ENCODE results near the gene BNIPL.

Gene BNIPL, protein sequence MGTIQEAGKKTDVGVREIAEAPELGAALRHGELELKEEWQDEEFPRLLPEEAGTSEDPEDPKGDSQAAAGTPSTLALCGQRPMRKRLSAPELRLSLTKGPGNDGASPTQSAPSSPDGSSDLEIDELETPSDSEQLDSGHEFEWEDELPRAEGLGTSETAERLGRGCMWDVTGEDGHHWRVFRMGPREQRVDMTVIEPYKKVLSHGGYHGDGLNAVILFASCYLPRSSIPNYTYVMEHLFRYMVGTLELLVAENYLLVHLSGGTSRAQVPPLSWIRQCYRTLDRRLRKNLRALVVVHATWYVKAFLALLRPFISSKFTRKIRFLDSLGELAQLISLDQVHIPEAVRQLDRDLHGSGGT

GRCh38 chr1:151036356-151036755 is at the start of gene BNIPL:
Gene BNIPL, plus strand, starts transcription at chr1:151036586. Its CDS starts 140 bp downstream, at chr1:151036726.
- no peak for DNase-seq (ENCODE audit: low spot score)

- no peak for DNase-seq (ENCODE audit: low spot score)
These were observed 48.5 kb upstream of the BNIPL start for GRCh38 chr1:150987924-150988323.

DNA sequence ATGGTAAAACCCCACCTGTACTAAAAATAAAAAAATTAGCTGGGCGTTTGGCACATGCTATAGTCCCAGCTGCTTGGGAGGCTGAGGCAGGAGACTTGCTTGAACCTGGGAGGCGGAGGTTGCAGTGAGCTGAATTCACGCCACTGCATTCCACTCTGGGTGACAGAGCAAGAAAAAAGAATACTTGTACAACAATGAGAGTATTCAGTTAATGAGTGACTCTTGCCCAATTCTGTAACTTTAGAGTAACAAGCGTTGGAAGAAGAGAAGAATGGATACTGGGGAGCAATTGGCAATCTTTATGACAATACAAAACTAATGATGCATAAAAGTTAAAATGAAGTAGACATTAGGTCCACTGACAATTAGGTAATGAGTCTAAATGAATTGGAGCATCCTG is 43.8 kb upstream of the BNIPL start:
- DNase-seq (ENCODE audit: low spot score): no peak

DNA sequence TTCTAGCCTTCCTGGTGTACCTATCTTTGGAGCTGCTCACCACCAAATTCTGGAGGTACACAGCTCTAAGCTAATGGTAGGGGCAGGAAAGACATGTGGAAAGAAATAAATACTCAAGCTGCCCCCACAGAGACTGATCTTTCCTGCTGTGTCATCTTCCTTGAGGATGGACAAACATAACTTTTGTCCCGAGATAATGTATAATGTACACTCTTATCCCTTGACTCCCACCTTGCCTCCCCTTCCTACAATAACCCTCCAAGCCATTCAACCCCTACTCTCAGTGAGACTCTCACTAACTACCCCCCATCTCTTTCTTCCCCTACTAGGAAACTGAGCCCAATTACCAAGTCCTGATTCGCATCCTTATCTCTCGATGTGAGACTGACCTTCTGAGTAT is 42.1 kb upstream of the BNIPL start:
- DNase-seq (ENCODE audit: low spot score): no peak

- DNase-seq (ENCODE audit: low spot score): no peak
These were observed 40.9 kb upstream of the BNIPL start for GRCh38 chr1:150995460-150995859.

DNA sequence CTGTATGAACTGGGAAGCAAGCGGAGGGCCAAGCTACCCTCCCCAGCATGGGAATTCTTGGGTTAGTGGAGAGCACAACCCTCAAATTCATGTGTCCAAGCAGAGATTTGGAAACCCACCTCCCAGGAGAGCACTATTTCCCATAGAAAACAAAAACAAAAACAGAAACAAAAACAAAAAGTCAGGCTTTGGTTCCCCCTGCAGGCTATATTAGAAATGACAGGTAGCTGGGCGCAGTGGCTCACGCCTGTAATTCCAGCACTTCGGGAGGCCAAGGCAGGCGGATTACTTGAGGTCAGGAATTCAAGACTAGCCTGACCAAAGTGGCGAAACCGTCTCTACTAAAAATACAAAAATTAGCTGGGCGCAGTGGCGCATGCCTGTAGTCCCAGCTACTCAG is 40.5 kb upstream of the BNIPL start:
- DNase-seq (ENCODE audit: low spot score): peak; percentile 71

- DNase-seq (ENCODE audit: low spot score): no peak
These were observed 39.1 kb upstream of the BNIPL start for GRCh38 chr1:150997126-150997872.

- no peak for DNase-seq (ENCODE audit: low spot score)
These were observed 38.4 kb upstream of the BNIPL start for GRCh38 chr1:150997949-150998348.

DNA sequence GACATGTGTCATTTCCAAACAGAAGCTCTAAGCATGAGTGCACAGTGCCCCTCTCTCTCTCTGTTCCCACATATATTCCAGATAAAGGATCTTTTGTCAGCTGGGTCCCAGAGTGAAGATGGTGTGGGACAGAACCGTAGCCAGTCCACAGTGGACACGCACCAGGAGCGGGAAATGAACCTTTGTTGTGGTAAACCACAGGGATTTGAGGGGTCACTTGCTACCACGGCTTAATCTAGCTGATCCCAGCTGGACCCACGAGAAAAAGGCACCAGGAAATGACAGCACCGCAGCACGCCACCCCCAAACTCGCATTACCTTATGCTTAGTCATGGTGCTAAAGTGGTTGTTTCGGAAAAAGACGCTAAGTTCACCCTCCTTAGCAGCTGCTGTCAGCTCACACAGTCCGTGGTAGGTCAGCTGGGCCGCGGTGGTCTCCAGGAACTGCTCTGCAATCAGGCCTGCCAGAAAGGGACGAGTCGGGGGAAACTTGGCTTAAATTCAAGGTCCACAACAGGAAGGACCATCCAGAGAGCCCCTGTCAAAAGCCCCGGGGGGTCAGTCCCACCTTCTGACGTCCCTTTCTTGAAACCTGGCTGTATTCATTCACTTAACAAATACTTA is 37.2 kb upstream of the BNIPL start:
- DNase-seq (ENCODE audit: low spot score): no peak

- DNase-seq (ENCODE audit: low spot score): no peak
These were observed 36.5 kb upstream of the BNIPL start for GRCh38 chr1:150999926-151000325.

DNA sequence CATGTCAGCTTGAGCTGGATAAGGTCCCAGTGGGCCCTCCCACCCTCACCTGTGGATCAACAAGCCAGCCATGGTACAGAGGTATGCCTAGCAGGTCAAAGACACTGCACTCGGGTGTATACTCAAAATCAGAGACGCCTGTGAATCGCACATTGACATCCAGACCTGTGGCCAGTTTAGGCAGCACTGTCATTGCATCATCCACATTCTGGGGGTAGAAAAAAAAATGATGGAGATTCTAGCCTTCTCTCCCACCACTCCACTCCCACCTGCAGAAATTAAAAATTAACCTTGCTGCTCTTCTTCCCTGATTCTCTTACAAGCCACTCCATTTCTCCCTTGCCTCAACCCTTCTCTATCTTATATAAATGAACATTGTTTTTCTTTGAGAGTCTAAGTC is 36.0 kb upstream of the BNIPL start:
- DNase-seq (ENCODE audit: low spot score): no peak

DNA sequence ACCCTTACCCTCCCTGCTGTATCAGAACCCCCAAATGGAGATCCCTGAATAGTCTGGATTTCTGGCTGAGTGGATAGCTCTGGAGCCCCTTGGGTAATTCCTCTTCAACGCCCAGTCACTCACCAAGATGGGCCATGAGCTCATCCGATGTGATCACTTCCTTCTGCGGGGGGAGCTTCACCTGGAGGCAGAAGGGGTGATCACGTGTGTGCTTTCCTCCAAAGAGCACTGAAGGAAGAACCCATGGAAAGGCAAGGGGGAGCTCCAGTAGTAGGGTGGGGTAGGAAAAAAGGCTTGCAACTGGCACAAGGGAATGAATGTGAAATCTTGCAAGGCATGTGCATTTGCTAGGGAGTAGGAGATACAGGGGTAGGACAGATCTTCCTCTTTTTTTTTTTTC is 34.8 kb upstream of the BNIPL start:
- no peak for DNase-seq (ENCODE audit: low spot score)

DNA sequence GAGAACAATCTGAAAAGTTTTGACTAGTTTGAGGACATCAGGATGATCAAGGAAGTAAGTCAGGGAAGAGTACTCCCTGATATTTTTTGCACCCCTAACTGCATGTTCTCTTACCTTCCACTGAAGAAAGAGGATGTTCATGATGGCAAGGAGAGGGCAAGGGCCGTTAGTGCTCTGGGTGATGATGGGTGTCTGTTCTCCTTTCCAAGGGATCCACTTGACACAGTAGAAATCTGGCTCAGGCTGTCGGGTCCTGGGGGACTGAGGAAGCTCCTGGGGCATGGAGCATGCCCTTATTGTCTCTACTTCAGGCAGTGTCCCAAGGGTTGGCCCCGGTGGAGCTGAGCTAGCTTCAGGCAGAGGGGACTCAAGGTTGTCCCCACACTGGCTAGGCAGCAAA is 34.3 kb upstream of the BNIPL start:
- no peak for DNase-seq (ENCODE audit: low spot score)

GRCh38 chr1:151002611-151003010 is 33.8 kb upstream of the BNIPL start:
- no peak for DNase-seq (ENCODE audit: low spot score)

DNA sequence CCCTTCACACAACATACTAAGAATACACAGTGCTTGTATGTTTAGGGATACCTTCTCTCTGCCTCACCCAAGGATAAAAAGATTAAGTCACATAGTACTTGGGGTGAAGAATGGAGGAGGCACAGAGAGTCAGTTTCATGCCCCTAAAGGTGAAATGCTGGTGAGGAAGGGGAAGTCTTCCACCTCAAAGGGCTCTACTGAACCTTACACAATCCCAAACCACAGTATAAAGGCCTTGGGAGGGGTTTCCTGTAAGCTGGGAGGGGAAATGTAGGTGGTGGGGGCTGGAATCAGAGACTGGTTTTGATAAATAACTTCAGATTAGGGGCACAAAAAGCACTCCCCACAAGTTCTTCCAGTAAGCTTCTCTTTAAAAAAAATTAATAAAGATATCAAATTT is 33.2 kb upstream of the BNIPL start:
- no peak for DNase-seq (ENCODE audit: low spot score)

DNA sequence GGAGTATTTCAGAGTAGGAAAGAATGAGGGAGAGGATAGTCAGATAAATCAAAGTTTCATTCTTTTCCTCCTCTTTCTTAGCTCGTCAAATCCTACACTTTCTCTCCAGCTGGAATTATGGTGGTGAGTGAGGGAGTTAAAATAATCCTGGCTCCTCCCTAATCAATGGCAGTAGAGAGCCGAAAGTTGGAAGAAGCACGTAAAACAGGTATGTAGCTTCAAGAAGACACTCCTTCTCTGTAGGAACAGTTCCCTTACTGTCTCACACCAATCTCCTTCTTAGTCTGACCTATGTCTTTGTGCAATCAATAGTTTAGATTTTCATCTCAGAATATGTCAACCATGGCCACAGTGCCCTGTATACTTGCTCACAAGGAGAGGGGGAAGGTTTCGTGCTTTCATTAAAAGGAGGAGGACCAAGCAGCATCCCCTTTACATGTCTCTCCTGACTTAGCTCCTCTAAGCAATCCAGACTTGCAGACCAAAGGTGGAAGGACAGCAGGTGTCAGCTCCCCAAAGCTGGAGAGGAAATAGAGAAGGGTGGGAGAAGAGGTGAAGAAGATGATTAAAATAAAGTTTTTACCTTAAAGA is 30.6 kb upstream of the BNIPL start:
- peak; percentile 35 for DNase-seq (ENCODE audit: low spot score)

DNA sequence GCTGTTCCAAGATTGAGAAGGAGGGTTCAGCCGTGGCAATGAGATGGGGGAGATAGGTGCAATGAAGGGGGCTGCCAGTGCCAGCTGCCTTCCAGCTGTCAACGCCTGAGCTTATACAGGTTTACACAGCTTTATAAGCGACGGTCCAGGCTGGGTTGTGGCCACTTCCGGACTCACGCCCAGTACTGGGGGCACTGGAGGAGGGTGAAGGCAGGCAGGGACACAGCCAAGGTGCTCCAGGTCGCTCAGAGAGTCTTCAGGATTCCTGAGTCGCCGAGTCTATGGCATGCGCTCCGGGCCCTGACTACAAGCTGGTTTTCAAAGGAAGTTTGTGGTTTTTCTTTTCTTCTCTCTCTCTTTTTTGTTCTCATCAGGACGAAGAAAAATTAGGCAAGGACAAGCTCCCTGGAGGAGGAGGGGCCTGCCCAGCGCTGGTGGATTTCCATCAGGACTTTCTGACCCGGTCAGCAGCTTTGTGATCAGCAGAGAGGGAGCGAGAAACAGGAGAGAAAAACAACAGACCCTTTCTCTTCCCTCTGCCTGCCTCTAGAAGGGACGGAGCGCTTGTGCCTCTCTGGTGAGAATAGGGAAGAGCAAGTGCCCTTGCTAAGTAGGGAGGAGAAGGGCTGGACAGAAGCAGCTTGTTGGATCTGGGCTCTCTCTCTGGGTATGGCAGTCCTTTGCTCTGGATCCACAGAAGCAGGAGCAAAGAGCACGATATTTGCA is 29.9 kb upstream of the BNIPL start, which contains the start of gene MINDY1:
Gene MINDY1, minus strand, starts transcription at position 576 of the 726 bp plus-strand sequence. CDS start 4,285 bp downstream, outside the sequence.
- peak; percentile 81 for DNase-seq (ENCODE audit: low spot score)

DNA sequence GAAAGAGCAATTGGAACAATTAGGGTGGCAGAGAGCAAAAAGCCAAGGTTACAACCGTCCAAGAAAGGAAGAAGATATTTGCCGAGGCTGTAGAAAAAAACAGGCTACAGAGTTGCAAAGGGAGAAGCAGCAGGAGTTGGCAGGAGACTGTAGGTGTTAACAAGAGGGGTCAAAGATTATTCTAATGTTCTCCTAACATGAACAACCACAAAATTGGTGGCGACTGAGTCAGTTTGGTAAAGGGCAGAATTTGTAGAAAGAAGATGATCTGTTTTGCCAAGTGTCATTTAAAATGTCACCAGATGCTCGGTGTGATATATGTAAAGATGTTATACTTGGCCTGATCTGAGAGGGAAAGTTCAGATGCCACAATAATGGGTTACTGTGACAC is 28.5 kb upstream of the BNIPL start:
- no peak for DNase-seq (ENCODE audit: low spot score)

DNA sequence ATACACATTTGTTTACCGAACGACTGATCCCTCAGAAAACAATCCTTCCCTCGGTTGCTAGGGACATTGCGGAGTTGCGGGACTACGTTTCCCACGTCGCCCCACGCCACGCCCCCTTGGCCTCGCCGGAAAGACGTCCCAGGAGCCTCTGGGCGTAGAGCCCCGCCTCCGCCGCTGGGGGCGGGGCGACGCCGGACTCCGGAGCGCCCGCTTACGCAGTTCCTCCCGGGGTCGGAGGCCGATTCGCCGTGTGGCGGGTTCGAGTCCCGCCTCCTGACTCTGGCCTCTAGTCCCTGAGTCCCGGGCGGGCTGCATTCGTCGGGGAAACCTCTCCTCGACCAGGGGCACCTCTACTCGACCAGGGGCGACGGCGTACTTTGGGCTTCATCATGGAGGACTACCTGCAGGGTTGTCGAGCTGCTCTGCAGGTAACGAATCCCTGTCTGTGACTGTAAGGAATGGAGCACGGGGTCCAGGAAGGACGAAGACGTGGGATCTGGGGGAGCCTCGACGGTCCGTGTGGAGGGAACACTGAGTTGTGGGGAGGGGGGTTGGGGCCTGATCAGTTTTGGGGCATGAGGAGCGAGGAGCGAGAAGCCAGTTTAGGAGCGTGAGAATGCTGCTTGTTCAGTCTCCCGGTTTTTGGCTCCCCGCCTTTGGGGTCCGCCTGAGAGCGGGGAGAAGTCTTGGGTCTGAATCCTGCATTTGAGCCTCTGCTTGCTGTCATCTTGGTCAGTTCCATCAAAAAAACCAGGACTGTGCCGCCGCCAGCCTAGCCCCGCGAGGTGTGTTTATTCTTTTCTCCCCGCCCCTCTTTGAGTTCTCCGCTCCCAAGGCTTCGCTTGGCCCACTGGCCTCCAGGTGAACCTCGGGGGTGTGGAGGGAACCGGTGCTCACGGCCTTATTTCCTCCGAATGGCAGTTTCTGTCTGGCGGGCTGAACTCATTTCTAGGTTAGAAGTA is 27.9 kb upstream of the BNIPL start, which contains the start of gene PRUNE1:
Gene PRUNE1, plus strand, starts transcription at position 206 of the 962 bp plus-strand sequence. Its CDS starts 184 bp downstream, at position 390.
- DNase-seq (ENCODE audit: low spot score): peak; percentile 98

GRCh38 chr1:151009206-151009587 is 27.2 kb upstream of the BNIPL start:
- no peak for DNase-seq (ENCODE audit: low spot score)
